Activated B cell treated with CpG ODN at 0.5 μM for 24 hours (primary cell): ENCODE results near the gene ADO. TPM values are rescaled to one million over a fixed set of nuclear protein-coding genes. Genes with fewer than 3 reads are reported as not detected.

Source experiments
- ATAC-seq: fragments of 200-7000 bp; cut with Tn5 transposase; one replicate; pipeline ENCODE4 v1.10.0; 2021; ENCODE audit warnings: low read depth, mild to moderate bottlenecking, moderate library complexity
- CTCF ChIA-PET: fragments of 350-600 bp; sonication (Branson Sonifier 250); formaldehyde crosslinking; loops from one replicate; lab custom pipeline; 2021; ENCODE audit warnings: antibody characterized with exemption; lab: Charles Lee
- POLR2A ChIA-PET: fragments of 350-600 bp; sonication (Branson Sonifier 250); formaldehyde crosslinking; loops from one replicate; lab custom pipeline; 2021; ENCODE audit warnings: antibody characterized with exemption; lab: Charles Lee
- DNase-seq: peaks from one replicate; pipeline ENCODE4 v3.0.0; 2022
- H3K27ac Mint-ChIP-seq: one replicate; pipeline ENCODE4 v1.8.0; 2020; ENCODE audit warnings: mixed read lengths
- H3K27me3 Mint-ChIP-seq: one replicate; pipeline ENCODE4 v1.8.0; 2021; ENCODE audit warnings: mixed read lengths
- H3K36me3 Mint-ChIP-seq: one replicate; pipeline ENCODE4 v1.8.0; 2021; ENCODE audit warnings: low read depth, mixed read lengths
- H3K4me1 Mint-ChIP-seq: one replicate; pipeline ENCODE4 v1.8.0; 2021; ENCODE audit warnings: mixed read lengths
- H3K4me3 Mint-ChIP-seq: one replicate; pipeline ENCODE4 v1.8.0; 2020; ENCODE audit warnings: mild to moderate bottlenecking, mixed read lengths
- H3K9me3 Mint-ChIP-seq: one replicate; pipeline ENCODE4 v1.8.0; 2020; ENCODE audit warnings: mixed read lengths
- intact Hi-C: fragments of 100-400 bp; cut with micrococcal nuclease; formaldehyde crosslinking; loops from one replicate; pipeline ENCODE4 v1.15.1; 2024
- total RNA-seq: library from RNA; stranded (reverse); gene quantifications from 2 replicates; pipeline ENCODE4 v1.2.3, GENCODE V29; 2022
- TF ChIP-seq, protein P1 (sequence below): fragments of 200-600 bp; IDR thresholded peaks from one replicate; pipeline ENCODE4 v1.8.0; 2022; ENCODE audit warnings: antibody characterized with exemption, mild to moderate bottlenecking

ADO gene
- total RNA-seq, 1 donor from 2014 or later, result 21.7 TPM

DNA sequence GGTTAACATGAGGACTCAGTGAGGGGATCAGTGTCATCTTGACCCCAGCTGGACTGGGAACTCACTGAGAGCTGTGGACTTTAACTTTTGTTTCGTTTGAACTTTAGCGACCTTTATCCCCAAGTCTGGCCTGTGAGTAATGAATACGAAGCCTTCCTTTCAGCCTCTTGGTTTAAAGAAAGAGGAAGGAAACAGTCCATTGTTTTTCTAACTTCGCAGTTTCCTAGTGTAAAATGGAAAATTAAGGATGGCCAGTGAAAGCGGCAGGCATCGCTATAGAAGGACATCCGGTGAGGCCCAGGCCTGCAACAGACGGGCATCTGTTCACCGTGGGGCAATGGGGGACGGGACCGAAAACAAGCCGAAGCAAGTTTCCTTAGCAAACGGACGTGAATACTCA is 44.1 kb upstream of the ADO start:
- ATAC-seq (no peak), DNase-seq (no peak)
- Mint-ChIP-seq H3K27me3 (peaks cover 3% of the 10 kb centered on the region), H3K4me3 (no peak overlapping the region), H3K4me1 (peaks cover 20% of the 10 kb centered on the region), H3K9me3 (no peaks in the 10 kb centered on the region), H3K27ac (no peak overlapping the region), H3K36me3 (no peaks in the 10 kb centered on the region)
- POLR2A ChIA-PET, result interaction anchor here (0.7 to 1.1 kb wide), 2 partner anchors 44 to 141 kb away, joined by 3 read pairs; no protein-coding TSS in a partner anchor
- intact Hi-C loops, result loop anchor here (2.0 kb wide), 1 partner anchor 18 kb away; no protein-coding TSS in a partner anchor
- CTCF ChIA-PET, result interaction anchor here (0.9 to 1.4 kb wide), 3 partner anchors 19 to 150 kb away, joined by 3 to 6 read pairs (median 4); no protein-coding TSS in a partner anchor
- TF ChIP-seq, protein P1, sequence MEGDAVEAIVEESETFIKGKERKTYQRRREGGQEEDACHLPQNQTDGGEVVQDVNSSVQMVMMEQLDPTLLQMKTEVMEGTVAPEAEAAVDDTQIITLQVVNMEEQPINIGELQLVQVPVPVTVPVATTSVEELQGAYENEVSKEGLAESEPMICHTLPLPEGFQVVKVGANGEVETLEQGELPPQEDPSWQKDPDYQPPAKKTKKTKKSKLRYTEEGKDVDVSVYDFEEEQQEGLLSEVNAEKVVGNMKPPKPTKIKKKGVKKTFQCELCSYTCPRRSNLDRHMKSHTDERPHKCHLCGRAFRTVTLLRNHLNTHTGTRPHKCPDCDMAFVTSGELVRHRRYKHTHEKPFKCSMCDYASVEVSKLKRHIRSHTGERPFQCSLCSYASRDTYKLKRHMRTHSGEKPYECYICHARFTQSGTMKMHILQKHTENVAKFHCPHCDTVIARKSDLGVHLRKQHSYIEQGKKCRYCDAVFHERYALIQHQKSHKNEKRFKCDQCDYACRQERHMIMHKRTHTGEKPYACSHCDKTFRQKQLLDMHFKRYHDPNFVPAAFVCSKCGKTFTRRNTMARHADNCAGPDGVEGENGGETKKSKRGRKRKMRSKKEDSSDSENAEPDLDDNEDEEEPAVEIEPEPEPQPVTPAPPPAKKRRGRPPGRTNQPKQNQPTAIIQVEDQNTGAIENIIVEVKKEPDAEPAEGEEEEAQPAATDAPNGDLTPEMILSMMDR, result no peak

DNA sequence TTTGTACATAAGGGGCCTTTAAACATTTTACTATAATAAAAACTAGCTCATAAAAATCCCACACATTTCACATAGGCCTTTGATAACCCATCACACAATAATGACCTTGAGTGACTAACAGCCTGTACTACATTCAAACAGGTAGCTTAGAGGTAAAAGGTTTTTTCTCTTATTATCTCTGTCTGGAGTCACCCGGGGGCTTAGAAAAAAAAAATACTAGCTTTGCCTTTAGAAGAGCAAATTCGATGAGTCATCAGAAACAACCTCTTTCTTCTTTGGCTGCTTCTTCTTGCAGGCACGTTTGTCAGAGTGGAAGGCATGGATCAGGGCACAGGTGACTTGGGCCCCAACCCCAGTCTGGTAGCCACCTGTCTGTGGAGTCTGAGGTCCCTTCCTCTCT is 43.4 kb upstream of the ADO start:
- POLR2A ChIA-PET, result interaction anchor here (1.1 kb wide), 1 partner anchor 43 kb away, joined by 3 read pairs; no protein-coding TSS in a partner anchor
- Mint-ChIP-seq H3K27ac (no peak overlapping the region), H3K36me3 (no peaks in the 10 kb centered on the region), H3K9me3 (no peaks in the 10 kb centered on the region), H3K4me1 (peaks cover 13% of the 10 kb centered on the region), H3K4me3 (no peak overlapping the region), H3K27me3 (peaks cover 3% of the 10 kb centered on the region)
- ATAC-seq (peak; percentile 31), DNase-seq (no peak)
- intact Hi-C loops, result loop anchor here (2.0 kb wide), 1 partner anchor 18 kb away; no protein-coding TSS in a partner anchor
- TF ChIP-seq, protein P1, result no peak
- CTCF ChIA-PET, result interaction anchor here (0.9 to 1.4 kb wide), 3 partner anchors 19 to 151 kb away, joined by 3 to 6 read pairs (median 4); no protein-coding TSS in a partner anchor

DNA sequence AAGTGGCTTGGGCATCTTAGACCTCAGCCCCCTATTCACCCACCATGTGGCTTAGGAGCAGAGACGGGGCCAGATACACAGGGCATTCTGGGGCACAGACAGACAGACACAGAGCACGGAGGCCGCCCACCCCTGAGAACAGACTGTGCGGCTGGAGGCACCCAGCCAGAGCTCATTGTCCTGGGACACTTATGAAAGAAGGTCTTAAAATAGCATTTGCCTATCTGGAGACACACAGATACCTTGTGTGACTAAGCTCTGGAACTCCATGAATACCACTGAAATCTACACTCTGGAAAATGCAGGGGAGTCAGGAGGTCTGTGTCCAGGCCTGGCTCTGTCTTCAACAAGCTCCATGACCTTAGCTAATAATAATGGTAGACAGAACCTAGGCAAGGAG is 41.4 kb upstream of the ADO start:
- Mint-ChIP-seq H3K9me3 (no peaks in the 10 kb centered on the region), H3K4me3 (no peak overlapping the region), H3K27me3 (peaks cover 3% of the 10 kb centered on the region), H3K4me1 (peaks cover 9% of the 10 kb centered on the region), H3K27ac (no peak overlapping the region), H3K36me3 (no peaks in the 10 kb centered on the region)
- intact Hi-C loops, result no loop called here
- ChIA-PET POLR2A (no interaction called here), CTCF (no interaction called here)
- TF ChIP-seq, protein P1, result no peak
- DNase-seq (no peak), ATAC-seq (no peak)

DNA sequence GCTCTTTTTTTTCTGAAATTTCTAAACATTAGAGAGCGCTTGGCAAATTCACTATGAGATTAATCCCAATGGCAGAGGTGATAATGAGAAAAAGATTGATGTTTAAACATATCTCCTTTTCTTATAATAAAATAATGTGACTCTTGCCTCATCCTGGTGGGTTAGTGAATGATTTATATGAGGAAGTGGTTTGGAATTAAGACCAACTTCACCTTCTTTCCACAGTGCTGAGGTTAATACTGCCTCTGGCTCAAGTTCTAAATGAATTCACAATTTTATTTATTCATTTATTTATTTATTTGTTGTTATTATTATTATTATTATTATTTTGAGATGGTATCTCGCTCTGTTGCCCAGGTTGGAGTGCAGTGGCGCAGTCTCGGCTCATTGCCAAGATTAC is 40.5 kb upstream of the ADO start:
- CTCF ChIA-PET, result no interaction called here
- POLR2A ChIA-PET, result no interaction called here
- Mint-ChIP-seq H3K27me3 (no peaks in the 10 kb centered on the region), H3K36me3 (no peaks in the 10 kb centered on the region), H3K4me1 (peaks cover 9% of the 10 kb centered on the region), H3K9me3 (no peaks in the 10 kb centered on the region), H3K27ac (no peak overlapping the region), H3K4me3 (no peak overlapping the region)
- intact Hi-C loops, result no loop called here
- no peak for ATAC-seq
- DNase-seq, result no peak
- TF ChIP-seq, protein P1, result no peak

DNA sequence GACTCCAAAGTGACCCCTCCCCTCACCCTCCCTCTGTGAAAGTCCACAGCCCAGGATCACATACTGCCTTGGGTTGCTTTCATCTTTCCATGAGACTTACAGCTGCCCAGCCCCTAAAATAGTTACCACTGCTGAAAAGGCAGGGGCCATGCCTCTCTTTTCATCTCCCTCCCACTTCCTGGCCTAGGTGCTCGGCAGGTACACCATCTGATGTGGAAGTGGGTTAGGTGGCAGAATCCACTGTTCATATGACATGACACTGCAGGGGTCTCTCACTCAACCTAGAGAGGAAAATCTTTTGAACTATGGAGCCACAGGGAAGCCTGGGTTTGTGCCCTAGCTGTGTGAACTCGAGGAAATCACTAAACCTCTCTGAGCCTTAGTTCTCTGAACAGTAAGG is 38.8 kb upstream of the ADO start:
- Mint-ChIP-seq H3K27ac (no peak overlapping the region), H3K27me3 (no peaks in the 10 kb centered on the region), H3K9me3 (no peaks in the 10 kb centered on the region), H3K4me3 (no peak overlapping the region), H3K4me1 (peaks cover 7% of the 10 kb centered on the region), H3K36me3 (no peaks in the 10 kb centered on the region)
- CTCF ChIA-PET, result no interaction called here
- intact Hi-C loops, result no loop called here
- ATAC-seq (no peak), DNase-seq (no peak)
- TF ChIP-seq, protein P1, result no peak
- POLR2A ChIA-PET, result no interaction called here
